ELF-1 (cell line): Measurements from ENCODE around the gene INSM1.
"Not testable (repeated sequence)": the region's sequence is repeated elsewhere in the genome, so short reads cannot be mapped to it uniquely, and the experiment has no call there.

Experiments used
- DNase-seq: peaks from one replicate; pipeline ENCODE4 v3.0.0-alpha.2; 2016; ENCODE audit warnings: low read depth, low spot score

INSM1 gene

GRCh38 chr20:20367575-20368417 lies at the start of gene INSM1:
INSM1 (plus strand) TSS chr20:20368104; CDS start chr20:20368268, 164 bp downstream.
- DNase-seq = peak; percentile 49

GRCh38 chr20:20318365-20319161 lies 49.3 kb upstream of the INSM1 start:
- no peak for DNase-seq

- no peak for DNase-seq
These were observed 46.8 kb upstream of the INSM1 start for GRCh38 chr20:20321134-20321533.

GRCh38 chr20:20321917-20322316 lies 46.0 kb upstream of the INSM1 start:
- DNase-seq = no peak

GRCh38 chr20:20322912-20323311 lies 45.0 kb upstream of the INSM1 start:
- DNase-seq = no peak

DNA sequence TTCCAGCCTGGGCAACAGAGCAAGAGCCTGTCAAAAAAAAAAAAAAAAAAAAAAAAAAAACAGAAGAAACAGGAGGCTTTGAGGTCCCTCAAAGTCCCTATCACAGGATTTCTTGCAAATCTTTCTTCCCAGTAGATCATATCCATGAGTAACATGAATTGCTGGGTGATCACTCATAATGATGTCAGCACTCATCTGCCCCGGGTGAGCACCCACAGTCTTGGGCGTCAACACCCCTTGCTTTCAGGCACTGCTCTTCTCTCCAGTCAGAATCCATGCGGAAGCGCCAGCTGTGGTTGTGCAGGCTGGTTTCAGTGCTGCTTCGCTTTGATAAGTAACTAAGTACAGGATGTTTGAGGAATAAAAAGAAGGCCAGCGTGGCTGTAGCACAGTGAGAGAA lies 40.2 kb upstream of the INSM1 start:
- DNase-seq = no peak

- no peak for DNase-seq
These were observed 38.3 kb upstream of the INSM1 start for GRCh38 chr20:20329564-20329963.

- DNase-seq = no peak
These were observed 36.7 kb upstream of the INSM1 start for GRCh38 chr20:20331156-20331555.

GRCh38 chr20:20331817-20332216 lies 36.1 kb upstream of the INSM1 start:
- DNase-seq = no peak

DNA sequence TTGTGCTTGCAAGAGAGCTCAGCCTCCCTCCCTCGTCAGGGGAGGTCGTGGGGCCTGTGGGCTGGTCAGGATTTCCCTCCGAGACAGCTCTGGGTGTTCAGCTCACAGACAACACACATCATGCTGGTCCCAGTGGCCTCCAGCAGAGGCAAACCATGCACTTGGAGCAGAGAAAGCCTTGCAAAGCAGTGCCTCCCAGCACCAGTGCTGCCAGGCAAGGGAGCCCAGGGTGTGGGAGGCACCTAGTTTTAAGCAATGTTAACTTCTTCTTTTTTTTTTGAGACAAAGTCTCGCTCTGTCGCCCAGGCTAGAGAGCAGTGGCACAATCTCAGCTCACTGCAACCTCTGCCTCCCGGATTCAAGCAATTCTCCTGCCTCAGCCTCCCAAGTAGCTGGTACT lies 34.0 kb upstream of the INSM1 start:
- no peak for DNase-seq

DNA sequence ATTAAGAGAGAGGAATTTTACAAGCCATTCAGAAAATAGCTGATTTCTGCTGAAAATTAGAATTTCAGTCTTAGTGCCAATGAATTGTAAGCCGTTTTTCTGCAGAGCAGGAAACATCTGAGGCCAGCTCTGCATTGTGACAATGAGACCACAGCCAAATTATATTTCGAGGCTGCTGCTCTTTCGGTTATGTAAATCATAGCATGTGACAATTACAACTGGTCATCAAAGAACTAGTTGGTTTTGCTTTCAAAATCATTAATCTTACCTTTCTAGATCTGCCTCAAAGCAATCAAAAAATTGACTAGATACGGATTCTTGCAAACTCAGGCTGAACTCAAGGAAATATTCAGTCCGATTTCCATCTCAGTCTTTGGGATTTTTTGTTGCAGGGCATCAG lies 33.4 kb upstream of the INSM1 start:
- no peak for DNase-seq

DNA sequence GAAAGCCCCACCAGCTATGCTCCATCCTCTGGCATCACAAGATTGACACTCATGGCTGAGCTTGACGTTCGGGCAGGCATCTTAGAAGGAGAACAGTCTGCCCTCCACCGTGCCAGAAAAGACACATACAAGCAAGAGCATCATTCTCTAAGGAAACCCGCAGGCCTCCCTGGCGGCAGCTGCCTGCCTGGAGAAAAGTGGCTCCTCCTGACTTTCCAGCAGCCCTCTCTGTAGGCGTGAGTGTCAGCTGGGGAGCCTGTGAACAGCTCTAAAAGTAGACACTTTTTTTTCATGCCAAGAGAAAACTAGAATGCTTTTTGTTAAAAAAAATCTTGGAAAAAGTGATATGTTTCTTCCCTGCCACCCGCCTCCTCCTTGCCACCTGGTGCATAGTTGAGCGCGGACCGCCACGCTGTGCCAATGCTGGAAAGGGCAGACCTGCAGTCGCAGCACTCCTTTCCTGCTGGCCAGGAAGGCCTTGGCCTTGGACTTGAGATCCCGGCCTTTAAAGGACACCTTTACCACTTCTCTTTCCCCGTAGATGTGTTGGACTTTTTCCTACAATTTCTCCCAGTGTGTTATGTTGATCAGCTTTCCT lies 29.7 kb upstream of the INSM1 start:
- no peak for DNase-seq

- no peak for DNase-seq
These were observed 27.5 kb upstream of the INSM1 start for GRCh38 chr20:20340443-20340842.

- no peak for DNase-seq
These were observed 26.5 kb upstream of the INSM1 start for GRCh38 chr20:20341371-20341770.

- DNase-seq = no peak
These were observed 25.8 kb upstream of the INSM1 start for GRCh38 chr20:20342066-20342465.

DNA sequence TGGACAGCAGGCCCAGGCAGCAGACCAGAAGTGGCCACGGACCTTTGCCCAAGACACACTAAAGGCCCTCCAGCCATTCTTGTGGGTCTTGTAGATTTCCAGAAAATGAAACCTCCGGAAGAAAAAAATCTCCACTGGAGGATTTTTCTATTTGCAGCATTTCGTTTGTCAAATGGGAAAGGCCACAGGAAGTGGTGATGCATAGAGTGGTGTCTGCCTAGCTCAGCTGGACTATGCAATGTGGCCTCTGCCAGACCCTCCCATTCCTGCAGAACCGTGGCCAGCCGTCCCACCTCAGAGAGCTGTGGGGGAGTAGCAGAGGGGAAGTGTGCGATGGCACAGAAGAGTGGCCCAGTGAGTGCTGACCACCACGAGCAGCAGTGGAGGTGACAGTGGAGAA lies 24.0 kb upstream of the INSM1 start:
- no peak for DNase-seq

DNA sequence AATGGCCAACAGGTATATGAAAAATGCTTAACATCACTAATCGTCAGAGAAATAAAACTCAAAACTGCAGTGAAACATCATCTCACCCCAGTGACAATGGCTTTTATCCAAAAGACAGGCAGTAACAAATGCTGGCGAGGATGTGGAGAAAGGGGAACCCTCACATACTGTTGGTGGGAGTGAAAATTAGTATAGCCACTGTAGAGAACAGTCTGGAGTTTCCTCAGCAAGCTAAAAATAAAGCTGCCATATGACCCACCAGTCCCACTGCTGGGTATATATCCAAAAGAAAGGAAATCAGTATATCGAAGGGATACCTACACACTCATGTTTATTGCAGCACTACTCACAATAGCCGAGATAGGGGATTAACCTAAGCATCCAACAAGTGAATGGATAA lies 23.4 kb upstream of the INSM1 start:
- no peak for DNase-seq

DNA sequence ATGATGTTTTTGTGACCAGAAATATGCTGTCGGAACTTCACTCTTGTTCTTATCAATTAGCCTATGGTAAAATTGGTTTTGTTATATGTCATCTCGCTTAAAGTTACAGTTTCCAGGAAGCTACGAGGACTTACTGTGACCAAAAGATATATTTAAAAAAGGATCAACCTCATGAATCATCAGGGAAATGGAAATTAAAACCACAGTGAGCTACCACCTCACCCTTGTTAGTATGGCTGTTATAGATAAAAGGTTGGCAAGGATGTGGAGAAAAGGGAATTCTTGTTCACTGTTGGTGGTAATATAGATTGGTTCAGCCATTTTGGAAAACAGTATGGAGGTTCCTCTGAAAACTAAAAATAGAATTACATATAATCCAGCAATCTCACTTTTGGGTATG lies 14.3 kb upstream of the INSM1 start:
- no peak for DNase-seq

GRCh38 chr20:20355503-20355902 lies 12.4 kb upstream of the INSM1 start:
- not testable (repeated sequence) for DNase-seq

DNA sequence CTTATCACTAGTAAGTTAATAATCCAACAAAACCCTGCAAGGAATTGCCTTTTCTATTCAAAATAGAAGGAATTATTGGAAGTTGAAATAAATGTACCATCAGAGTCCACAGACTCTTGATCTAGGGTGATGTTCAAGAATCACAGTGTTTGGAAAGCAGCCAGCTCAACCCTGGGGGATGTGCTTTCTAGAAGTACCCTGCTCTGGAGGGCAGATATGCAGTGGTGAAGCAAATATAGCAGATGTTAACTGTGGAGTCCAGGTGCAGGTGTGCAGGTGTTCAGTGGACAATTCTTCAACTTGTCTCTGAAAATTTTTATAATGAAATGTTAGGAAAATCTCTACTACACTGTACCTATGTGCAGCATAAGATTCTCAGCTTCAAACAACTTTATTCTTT lies 9.1 kb upstream of the INSM1 start:
- no peak for DNase-seq

DNA sequence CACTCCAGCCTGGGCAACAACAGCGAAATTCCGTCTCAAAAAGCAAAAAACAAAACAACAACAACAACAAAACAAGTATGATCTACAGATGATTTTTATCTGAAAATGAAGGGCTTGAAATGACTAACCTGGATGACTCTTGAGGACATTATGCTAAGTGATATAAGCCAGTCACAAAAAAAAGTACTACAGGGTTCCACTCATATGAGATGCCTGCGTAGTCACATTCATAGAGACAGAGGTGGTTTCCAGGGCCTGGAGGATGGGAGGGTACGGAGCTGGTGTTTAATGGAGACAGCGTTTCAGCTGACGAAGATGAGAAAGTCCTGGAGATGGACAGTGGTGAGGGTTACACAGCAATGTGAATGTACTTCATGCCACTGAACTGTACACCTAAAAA lies 8.3 kb upstream of the INSM1 start:
- no peak for DNase-seq

DNA sequence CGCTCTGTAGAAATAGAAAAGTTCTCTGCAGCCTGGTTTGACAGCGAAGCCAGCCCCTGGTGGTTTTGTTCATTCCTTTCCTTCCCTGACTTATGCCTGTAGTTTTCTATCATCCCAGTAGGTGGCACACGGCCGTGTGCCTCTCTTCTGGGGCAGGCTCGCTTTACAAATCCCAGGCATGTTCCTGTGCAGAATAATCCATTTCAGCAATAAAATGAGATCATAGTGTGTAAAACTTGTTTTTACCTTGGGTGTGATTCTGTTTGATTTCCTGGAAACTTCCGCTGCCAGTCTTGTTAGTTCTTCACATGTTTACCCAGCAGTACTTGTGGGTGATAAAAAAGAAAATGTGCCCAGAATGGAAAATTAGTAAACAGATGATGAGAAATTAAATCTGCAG lies 7.4 kb upstream of the INSM1 start:
- DNase-seq = peak; percentile 65
